ENCODE measurements around the gene GABRB1. TPM values are rescaled to one million over a fixed set of nuclear protein-coding genes. Genes with fewer than 3 reads are reported as not detected.

The GABRB1 gene
- total RNA-seq, 2 experiments from 2014 or later = not detected

- Mint-ChIP-seq H3K4me1 (no peaks in the 10 kb centered on the region), H3K27me3 (no peaks in the 10 kb centered on the region), H3K27ac (no peak overlapping the region), H3K36me3 (ENCODE audit: low read depth) (no peaks in the 10 kb centered on the region), H3K9me3 (ENCODE audit: low read depth) (no peaks in the 10 kb centered on the region), H3K4me3 (no peak overlapping the region)
- DNase-seq (no peak), ATAC-seq (no peak)
- intact Hi-C loops (cut with DNase I, micrococcal nuclease) = no loop called here
- ChIA-PET POLR2A (no interaction called here), CTCF (no interaction called here)
Observed at GRCh38 chr4:47193179-47193578, 161.8 kb downstream of the GABRB1 start.

DNA sequence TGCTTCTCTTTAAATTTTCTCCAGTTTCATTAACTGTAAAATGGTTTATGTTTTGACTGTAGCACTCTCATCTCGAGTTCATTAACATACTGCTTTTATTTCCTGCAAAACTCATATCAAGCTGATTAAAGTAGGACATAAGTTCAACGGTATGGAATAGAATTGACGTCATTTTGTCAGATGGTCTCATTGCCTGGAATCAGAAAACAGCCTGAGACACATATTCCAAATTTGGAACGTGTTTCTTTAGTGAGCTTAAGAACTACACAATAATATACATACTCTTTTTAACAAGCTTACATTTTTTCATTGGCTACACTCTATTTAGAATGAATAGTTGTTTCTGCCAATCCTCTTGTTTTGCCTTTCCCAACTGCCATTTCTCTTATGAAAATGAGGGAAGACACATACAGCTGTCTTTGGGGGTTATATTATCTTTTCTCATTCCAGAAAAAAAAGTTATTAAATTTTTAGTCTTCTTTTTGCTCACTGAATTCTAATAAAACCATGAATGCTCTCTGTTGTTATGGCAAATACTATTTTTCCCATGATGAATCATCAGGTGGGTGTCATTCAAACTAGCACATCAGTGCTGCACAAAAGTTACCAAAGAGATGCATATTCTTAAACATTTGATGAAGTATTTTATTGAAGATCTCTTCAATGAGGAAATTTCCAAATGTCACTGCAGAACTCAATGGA lies 162.8 kb downstream of the GABRB1 start:
- H3K27me3 Mint-ChIP-seq = no peaks in the 10 kb centered on the region
- CTCF ChIA-PET = interaction anchor here (0.7 kb wide), 1 partner anchor 11 kb away, joined by 3 read pairs; no protein-coding TSS in a partner anchor
- intact Hi-C loops (cut with DNase I, micrococcal nuclease) = no loop called here
- no peak overlapping the region for H3K4me3 Mint-ChIP-seq
- H3K4me1 Mint-ChIP-seq = no peaks in the 10 kb centered on the region
- ATAC-seq = no peak
- POLR2A ChIA-PET = no interaction called here
- no peak for DNase-seq
- H3K27ac Mint-ChIP-seq = no peak overlapping the region
- H3K36me3 Mint-ChIP-seq (ENCODE audit: low read depth) = no peaks in the 10 kb centered on the region
- no peaks in the 10 kb centered on the region for H3K9me3 Mint-ChIP-seq (ENCODE audit: low read depth)

GRCh38 chr4:47195706-47196105 lies 164.3 kb downstream of the GABRB1 start:
- intact Hi-C loops (cut with DNase I, micrococcal nuclease) = no loop called here
- CTCF ChIA-PET = no interaction called here
- H3K4me3 Mint-ChIP-seq = no peak overlapping the region
- ATAC-seq (no peak), DNase-seq (no peak)
- POLR2A ChIA-PET = no interaction called here
- H3K27ac Mint-ChIP-seq = no peak overlapping the region
- H3K9me3 Mint-ChIP-seq (ENCODE audit: low read depth) = no peaks in the 10 kb centered on the region
- H3K36me3 Mint-ChIP-seq (ENCODE audit: low read depth) = no peaks in the 10 kb centered on the region
- no peaks in the 10 kb centered on the region for H3K4me1 Mint-ChIP-seq
- no peaks in the 10 kb centered on the region for H3K27me3 Mint-ChIP-seq

DNA sequence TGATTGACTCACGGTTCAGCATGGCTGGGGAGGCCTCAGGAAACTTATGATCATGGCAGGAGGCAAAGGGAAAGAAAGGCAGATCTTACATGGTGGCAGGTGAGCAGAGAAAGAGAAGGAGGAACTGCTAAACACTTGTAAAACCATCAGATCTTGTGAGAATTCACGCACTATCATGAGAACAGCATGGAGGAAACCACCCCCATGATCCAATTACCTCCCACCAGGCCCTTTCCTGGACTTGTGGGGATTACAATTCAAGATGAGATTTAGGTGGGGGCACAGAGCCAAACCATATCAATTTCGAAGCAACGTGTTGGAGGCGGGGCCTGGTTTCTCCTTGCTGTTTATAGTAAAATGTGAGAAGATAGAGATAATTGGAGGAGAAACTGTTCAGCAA lies 167.4 kb downstream of the GABRB1 start:
- CTCF ChIA-PET = no interaction called here
- Mint-ChIP-seq H3K9me3 (ENCODE audit: low read depth) (no peaks in the 10 kb centered on the region), H3K36me3 (ENCODE audit: low read depth) (no peaks in the 10 kb centered on the region), H3K4me3 (no peak overlapping the region), H3K27ac (no peak overlapping the region), H3K4me1 (no peaks in the 10 kb centered on the region), H3K27me3 (peaks cover 2% of the 10 kb centered on the region)
- POLR2A ChIA-PET = no interaction called here
- intact Hi-C loops (cut with DNase I, micrococcal nuclease) = no loop called here
- DNase-seq (no peak), ATAC-seq (no peak)

DNA sequence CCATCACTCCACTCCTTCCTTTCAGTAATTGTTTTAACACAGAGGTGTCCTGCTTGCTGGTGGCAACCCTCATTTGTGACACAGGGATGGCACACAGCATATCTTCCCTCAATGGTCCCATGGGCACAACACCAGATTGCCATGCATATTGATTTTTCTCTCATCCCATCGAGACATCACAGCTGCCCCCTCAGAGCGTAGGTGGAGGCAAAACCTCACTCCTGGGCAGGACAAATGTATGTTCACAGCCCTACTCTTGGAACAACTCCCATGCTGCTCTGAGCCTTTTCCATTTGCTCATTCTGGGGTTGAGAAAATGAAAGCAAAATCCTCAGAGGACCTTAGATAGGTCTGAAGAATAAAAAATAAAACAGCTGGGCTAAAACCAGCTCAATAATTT lies 172.2 kb downstream of the GABRB1 start:
- Mint-ChIP-seq H3K9me3 (ENCODE audit: low read depth) (no peaks in the 10 kb centered on the region), H3K36me3 (ENCODE audit: low read depth) (no peaks in the 10 kb centered on the region), H3K27me3 (peaks cover 8% of the 10 kb centered on the region), H3K4me3 (no peak overlapping the region), H3K27ac (no peak overlapping the region), H3K4me1 (no peaks in the 10 kb centered on the region)
- no peak for ATAC-seq
- no peak for DNase-seq
- CTCF ChIA-PET = no interaction called here
- intact Hi-C loops (cut with DNase I, micrococcal nuclease) = no loop called here
- POLR2A ChIA-PET = no interaction called here

- Mint-ChIP-seq H3K9me3 (ENCODE audit: low read depth) (no peaks in the 10 kb centered on the region), H3K36me3 (ENCODE audit: low read depth) (no peaks in the 10 kb centered on the region), H3K4me1 (no peaks in the 10 kb centered on the region), H3K27me3 (peaks cover 6% of the 10 kb centered on the region), H3K27ac (no peak overlapping the region), H3K4me3 (no peak overlapping the region)
- no peak for ATAC-seq
- DNase-seq = no peak
- ChIA-PET POLR2A (no interaction called here), CTCF (no interaction called here)
- intact Hi-C loops (cut with DNase I, micrococcal nuclease) = no loop called here
Observed at GRCh38 chr4:47207555-47207954, 176.2 kb downstream of the GABRB1 start.

- Mint-ChIP-seq H3K4me1 (no peaks in the 10 kb centered on the region), H3K4me3 (no peak overlapping the region), H3K9me3 (ENCODE audit: low read depth) (no peaks in the 10 kb centered on the region), H3K27ac (no peak overlapping the region), H3K27me3 (peaks cover 4% of the 10 kb centered on the region), H3K36me3 (ENCODE audit: low read depth) (no peaks in the 10 kb centered on the region)
- ATAC-seq = no peak
- intact Hi-C loops (cut with DNase I, micrococcal nuclease) = no loop called here
- CTCF ChIA-PET = interaction anchor here (0.6 to 1.3 kb wide), 2 partner anchors 87 to 681 kb away, joined by 3 read pairs; no protein-coding TSS in a partner anchor
- POLR2A ChIA-PET = no interaction called here
- DNase-seq = no peak
Observed at GRCh38 chr4:47209833-47210232, 178.5 kb downstream of the GABRB1 start.

DNA sequence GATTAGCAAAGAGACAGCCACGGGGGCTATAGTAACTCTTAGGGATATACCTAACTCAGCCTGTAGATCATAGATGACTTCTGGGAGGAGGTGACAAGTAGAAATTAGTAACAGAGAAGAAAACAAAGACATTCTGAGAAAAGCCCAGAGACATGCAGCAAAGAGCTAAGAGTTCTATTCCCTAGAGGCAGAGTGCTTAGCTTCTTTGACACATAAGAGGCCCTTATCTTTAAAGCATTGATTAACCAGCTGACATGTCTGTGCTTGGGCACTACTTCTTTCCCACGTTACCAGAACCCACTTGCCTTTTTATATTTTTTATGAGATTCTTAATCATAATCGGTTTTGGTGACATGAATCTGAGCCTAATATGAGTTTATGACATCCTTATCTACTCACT lies 179.5 kb downstream of the GABRB1 start:
- no peaks in the 10 kb centered on the region for H3K4me1 Mint-ChIP-seq
- no peak for DNase-seq
- no peak for ATAC-seq
- POLR2A ChIA-PET = no interaction called here
- H3K27ac Mint-ChIP-seq = no peak overlapping the region
- no peaks in the 10 kb centered on the region for H3K9me3 Mint-ChIP-seq (ENCODE audit: low read depth)
- CTCF ChIA-PET = no interaction called here
- intact Hi-C loops (cut with DNase I, micrococcal nuclease) = no loop called here
- H3K36me3 Mint-ChIP-seq (ENCODE audit: low read depth) = no peaks in the 10 kb centered on the region
- peaks cover 4% of the 10 kb centered on the region for H3K27me3 Mint-ChIP-seq
- H3K4me3 Mint-ChIP-seq = no peak overlapping the region

DNA sequence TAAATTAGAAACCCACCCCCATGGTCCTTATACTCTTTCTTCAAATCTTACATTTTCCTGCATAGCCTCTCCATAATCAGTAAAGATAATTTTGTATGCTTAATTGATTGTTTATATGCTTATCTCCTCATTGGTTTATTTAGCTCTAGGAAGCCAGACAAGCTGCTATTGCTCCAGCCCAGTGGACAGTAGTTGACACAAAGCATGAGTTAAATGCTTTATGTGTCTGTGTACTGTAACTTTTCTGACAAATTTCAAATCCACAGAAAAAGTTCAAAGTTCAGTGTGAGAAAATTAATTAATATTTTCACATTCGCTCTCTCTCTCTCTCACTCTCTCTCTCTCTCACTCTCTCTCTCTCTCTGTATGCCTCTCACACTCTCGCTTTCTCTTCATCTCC lies 181.7 kb downstream of the GABRB1 start:
- POLR2A ChIA-PET = no interaction called here
- H3K27me3 Mint-ChIP-seq = peaks cover 2% of the 10 kb centered on the region
- H3K36me3 Mint-ChIP-seq (ENCODE audit: low read depth) = no peaks in the 10 kb centered on the region
- CTCF ChIA-PET = no interaction called here
- no peaks in the 10 kb centered on the region for H3K9me3 Mint-ChIP-seq (ENCODE audit: low read depth)
- DNase-seq (no peak), ATAC-seq (no peak)
- no peak overlapping the region for H3K4me3 Mint-ChIP-seq
- H3K27ac Mint-ChIP-seq = no peak overlapping the region
- intact Hi-C loops (cut with DNase I, micrococcal nuclease) = no loop called here
- no peaks in the 10 kb centered on the region for H3K4me1 Mint-ChIP-seq

- no peak overlapping the region for H3K27ac Mint-ChIP-seq
- H3K4me3 Mint-ChIP-seq = no peak overlapping the region
- intact Hi-C loops (cut with DNase I, micrococcal nuclease) = no loop called here
- H3K9me3 Mint-ChIP-seq (ENCODE audit: low read depth) = no peaks in the 10 kb centered on the region
- CTCF ChIA-PET = no interaction called here
- no peaks in the 10 kb centered on the region for H3K36me3 Mint-ChIP-seq (ENCODE audit: low read depth)
- peaks cover 2% of the 10 kb centered on the region for H3K27me3 Mint-ChIP-seq
- H3K4me1 Mint-ChIP-seq = no peaks in the 10 kb centered on the region
- POLR2A ChIA-PET = no interaction called here
- DNase-seq (no peak), ATAC-seq (no peak)
Observed at GRCh38 chr4:47213539-47213938, 182.2 kb downstream of the GABRB1 start.

DNA sequence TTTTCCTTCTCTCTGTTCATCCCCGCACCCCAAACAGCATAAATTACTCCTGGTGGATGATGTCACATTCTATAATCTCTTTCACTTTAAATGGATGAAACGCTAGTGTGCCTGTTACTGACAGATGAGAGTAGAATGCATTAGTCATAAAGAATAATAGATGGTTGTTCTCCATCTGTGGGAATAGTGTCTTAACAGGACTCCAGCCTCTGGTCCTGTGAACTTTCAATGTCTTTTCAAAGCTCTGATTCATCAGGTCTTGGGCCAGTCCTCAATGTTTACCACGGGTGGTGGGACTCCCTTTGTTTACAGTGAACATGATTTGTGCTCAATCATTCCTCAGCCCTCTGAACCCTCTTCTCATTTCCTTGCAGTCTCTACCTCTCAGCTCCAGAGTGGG lies 182.6 kb downstream of the GABRB1 start:
- Mint-ChIP-seq H3K9me3 (ENCODE audit: low read depth) (no peaks in the 10 kb centered on the region), H3K36me3 (ENCODE audit: low read depth) (no peaks in the 10 kb centered on the region)
- intact Hi-C loops (cut with DNase I, micrococcal nuclease) = no loop called here

GRCh38 chr4:47215759-47216158 lies 184.4 kb downstream of the GABRB1 start:
- no peak for DNase-seq
- no peaks in the 10 kb centered on the region for H3K4me1 Mint-ChIP-seq
- ATAC-seq = no peak
- CTCF ChIA-PET = interaction anchor here (1.1 kb wide), 1 partner anchor 24 kb away, joined by 3 read pairs; no protein-coding TSS in a partner anchor
- POLR2A ChIA-PET = no interaction called here
- no peaks in the 10 kb centered on the region for H3K9me3 Mint-ChIP-seq (ENCODE audit: low read depth)
- intact Hi-C loops (cut with DNase I, micrococcal nuclease) = no loop called here
- no peak overlapping the region for H3K27ac Mint-ChIP-seq
- H3K36me3 Mint-ChIP-seq (ENCODE audit: low read depth) = no peaks in the 10 kb centered on the region
- peaks cover 5% of the 10 kb centered on the region for H3K27me3 Mint-ChIP-seq
- no peak overlapping the region for H3K4me3 Mint-ChIP-seq

More for the DNA sequence above, 182.6 kb downstream of the GABRB1 start:
- ChIA-PET POLR2A (no interaction called here), CTCF (no interaction called here)
- DNase-seq = no peak
- no peak overlapping the region for H3K27ac Mint-ChIP-seq
- H3K4me3 Mint-ChIP-seq = no peak overlapping the region
- peaks cover 2% of the 10 kb centered on the region for H3K27me3 Mint-ChIP-seq
- H3K4me1 Mint-ChIP-seq = no peaks in the 10 kb centered on the region
- no peak for ATAC-seq

GRCh38 chr4:47217291-47217690 lies 185.9 kb downstream of the GABRB1 start:
- no peak overlapping the region for H3K4me3 Mint-ChIP-seq
- no peaks in the 10 kb centered on the region for H3K9me3 Mint-ChIP-seq (ENCODE audit: low read depth)
- no peak for DNase-seq
- ChIA-PET CTCF (interaction anchor here (1.2 kb wide), 1 partner anchor 19 kb away, joined by 3 read pairs; no protein-coding TSS in a partner anchor), POLR2A (no interaction called here)
- H3K4me1 Mint-ChIP-seq = no peaks in the 10 kb centered on the region
- no peaks in the 10 kb centered on the region for H3K36me3 Mint-ChIP-seq (ENCODE audit: low read depth)
- intact Hi-C loops (cut with DNase I, micrococcal nuclease) = no loop called here
- no peak overlapping the region for H3K27ac Mint-ChIP-seq
- H3K27me3 Mint-ChIP-seq = peaks cover 8% of the 10 kb centered on the region
- no peak for ATAC-seq

Data from activated CD4-positive, alpha-beta T cell treated with anti-CD3 and anti-CD28 coated beads for 36 hours (primary cell).